Gastrocnemius medialis (tissue), 4 donors: Measurements from ENCODE around the gene SMDT1.

Source experiments
- CTCF ChIP-seq, 5 experiments: fragments of 450-650 bp in 3 of 5; fragments of 200-600 bp in 2 of 5; sonication (generic) in 2 of 5; IDR thresholded peaks in 4 of 5; conservative IDR thresholded peaks in 1 of 5; 1 replicate in 4 of 5; 2 replicates in 1 of 5; pipeline ENCODE4 v1.5.1; 2016 to 2019; ENCODE audit warnings: antibody characterized with exemption in 5 of 5, mild to moderate bottlenecking in 3 of 5, moderate library complexity in 3 of 5
- POLR2A ChIP-seq, 2 donors: fragments of 450-650 bp; IDR thresholded peaks; one replicate each; pipeline ENCODE4 v1.6.1; 2017; ENCODE audit warnings: antibody characterized with exemption in 2 of 2, mild to moderate bottlenecking in 2 of 2, moderate library complexity in 2 of 2

DNA sequence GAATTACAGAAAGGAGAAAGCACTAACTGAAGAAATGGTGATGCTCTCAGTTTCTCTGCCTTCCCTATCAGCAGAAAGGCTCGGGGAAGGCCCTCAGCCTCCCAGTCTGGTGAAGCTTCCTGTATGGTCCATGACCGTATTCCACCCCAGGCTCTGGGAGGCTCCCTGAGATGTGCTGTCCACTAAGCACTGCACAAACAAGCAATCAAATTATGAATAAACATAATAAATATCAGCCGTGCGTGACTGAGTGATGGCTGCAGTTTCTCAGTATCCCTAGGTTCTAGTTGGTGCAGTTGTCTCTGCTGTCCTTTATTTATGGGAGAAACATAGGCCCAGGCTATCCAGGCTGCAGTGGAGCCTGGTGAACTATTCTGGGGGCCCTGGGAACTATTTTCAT lies 3.6 kb downstream of the SMDT1 start:
- TF ChIP-seq CTCF (IDR thresholded peaks at IDR 0.05 in 4 of 5, conservative IDR thresholded peaks at IDR 0.05 in 1 of 5), result no peak
- no peak for TF ChIP-seq POLR2A (IDR thresholded peaks at IDR 0.05)
